DMS 273 (cell line): ENCODE data around the gene PLXND1.

Experiments used
- DNase-seq: peaks from one replicate; lab custom pipeline; 2025; ENCODE audit not compliant: unreplicated experiment; lab: John Stamatoyannopoulos, UW

The PLXND1 gene

DNA sequence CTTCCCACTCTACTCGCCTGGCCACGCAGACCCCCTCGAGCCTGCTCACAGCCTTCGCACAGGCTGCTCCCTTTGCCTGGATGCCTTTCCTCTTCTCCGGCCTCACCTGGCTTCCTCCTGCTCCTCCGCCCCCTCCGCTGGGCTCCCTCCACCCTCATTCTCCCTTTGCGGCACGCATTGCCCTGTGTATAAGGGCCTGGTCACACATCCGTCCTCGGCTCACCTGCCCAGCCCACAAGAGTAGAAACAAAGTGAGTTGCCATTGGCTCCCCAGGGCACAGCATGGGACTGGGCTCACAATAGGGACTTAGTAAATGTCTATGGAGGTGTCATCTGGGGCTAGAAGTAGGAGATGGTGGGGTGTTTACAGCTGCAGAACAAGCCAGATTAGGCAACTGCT lies 4.2 kb downstream of the PLXND1 start:
- no peak for DNase-seq

DNA sequence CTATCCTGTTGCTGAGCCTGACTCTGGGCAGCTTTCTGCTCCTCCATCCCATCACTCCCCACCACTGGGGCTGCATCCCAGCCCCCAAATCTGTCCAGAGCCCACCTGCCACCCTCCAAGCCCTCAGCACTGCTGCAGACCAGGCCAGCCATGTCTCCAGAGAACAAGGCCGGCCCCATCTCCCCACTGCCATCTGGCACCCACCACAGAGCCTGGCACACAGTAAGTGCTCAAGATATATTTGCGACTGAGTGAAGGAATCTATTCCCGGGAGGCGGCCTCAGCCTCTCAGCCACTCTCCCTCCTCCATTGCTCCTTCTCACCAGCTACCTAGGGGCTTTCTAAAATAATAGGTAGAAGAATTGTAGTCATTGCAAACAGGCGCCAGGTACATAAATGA lies 4.8 kb downstream of the PLXND1 start:
- peak; percentile 47 for DNase-seq

DNA sequence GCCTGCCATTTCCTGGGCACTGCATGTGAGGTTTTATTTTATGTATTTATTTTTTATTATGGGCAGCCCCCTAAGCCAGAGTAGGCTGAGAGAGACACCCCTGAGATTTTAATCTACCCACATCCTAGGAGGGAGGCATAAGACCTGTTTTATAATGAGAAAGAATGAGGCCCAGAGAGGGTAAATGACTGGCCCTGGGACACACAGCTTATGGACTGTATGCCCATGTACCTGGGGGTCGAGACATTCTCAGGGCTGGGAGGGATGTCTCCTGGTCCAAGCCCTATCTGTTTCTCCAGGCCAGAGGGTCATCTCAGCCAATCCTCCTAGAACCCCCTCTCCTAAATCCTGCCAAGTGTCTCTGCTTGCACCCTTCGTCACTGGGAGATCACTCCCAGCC lies 6.1 kb downstream of the PLXND1 start:
- DNase-seq: no peak

DNA sequence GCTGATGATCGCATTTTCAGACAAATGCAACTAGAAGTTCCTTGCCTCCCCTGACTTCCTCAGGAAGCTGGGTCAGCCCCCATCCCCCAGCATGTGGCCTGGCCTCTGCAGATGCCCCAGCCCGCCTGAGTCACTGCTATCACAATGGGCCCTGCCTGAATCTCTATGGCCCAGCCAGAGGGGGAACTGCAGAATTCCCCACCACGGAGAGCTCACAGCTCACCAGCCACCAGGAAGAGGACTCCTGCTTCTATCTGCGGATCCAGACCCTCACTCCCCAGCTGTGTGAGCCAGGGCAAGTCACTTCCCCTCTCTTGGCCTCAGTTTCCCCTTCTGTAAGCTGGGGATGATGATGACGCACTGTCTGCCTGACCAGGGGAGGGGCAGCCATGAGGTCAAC lies 6.9 kb downstream of the PLXND1 start:
- DNase-seq: peak; percentile 52

DNA sequence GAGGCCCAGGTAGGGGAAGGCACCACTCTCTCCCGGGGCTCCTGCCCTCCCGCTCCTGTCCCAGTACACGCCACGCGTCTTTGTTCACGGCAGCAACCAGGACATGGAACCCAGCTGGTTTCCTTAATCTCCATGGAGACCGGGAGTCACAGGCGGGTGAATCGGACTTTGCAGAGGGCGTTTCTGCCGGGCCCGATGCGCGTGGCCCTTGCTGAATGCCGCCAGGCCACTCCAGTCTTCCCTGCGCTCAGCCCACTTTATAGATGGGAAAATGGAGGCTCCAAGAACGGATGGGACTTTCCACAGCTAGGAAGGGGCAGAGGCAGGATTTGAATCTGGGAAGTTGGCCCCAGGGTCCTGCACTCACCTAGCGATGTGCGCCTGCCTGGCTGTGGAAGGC lies 7.4 kb downstream of the PLXND1 start:
- no peak for DNase-seq

DNA sequence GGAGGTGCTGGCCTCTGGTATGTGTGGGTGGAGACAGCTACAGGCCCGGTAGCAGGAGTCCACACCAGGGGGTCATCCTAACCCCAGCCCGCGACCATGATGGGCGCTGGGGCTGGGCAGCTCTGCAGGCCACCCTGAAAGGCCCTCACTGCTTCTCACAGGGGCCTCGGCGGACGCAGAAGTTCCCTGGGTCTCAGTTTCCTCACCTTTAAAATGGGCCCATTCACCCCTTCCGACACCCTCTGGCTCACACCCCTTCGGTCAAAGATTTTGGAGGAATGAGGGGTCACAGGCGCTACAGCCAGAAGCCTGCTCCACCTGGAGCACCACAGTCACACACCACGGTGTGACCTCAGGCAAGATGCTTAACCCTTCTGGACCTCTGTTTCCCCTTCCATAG lies 8.0 kb downstream of the PLXND1 start:
- no peak for DNase-seq

DNA sequence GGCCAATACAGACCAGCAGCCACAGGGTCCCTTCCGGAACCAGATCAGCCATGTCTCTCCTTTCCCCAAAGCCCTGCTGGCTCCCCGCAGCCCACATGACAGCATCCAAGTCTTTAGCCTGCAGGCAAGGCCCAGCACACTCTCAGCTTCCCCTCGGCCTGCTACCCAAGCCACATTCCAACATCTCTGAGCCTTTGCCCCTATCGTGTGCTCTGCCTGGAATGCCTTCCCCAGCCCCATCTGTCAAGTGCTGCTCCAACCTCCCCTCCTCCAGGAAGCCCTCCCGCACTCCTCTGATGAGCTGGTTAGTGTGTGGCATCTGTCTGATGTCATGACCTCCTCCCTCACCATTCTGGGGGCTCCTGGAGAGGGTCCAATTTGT lies 8.5 kb downstream of the PLXND1 start:
- peak; percentile 80 for DNase-seq

DNA sequence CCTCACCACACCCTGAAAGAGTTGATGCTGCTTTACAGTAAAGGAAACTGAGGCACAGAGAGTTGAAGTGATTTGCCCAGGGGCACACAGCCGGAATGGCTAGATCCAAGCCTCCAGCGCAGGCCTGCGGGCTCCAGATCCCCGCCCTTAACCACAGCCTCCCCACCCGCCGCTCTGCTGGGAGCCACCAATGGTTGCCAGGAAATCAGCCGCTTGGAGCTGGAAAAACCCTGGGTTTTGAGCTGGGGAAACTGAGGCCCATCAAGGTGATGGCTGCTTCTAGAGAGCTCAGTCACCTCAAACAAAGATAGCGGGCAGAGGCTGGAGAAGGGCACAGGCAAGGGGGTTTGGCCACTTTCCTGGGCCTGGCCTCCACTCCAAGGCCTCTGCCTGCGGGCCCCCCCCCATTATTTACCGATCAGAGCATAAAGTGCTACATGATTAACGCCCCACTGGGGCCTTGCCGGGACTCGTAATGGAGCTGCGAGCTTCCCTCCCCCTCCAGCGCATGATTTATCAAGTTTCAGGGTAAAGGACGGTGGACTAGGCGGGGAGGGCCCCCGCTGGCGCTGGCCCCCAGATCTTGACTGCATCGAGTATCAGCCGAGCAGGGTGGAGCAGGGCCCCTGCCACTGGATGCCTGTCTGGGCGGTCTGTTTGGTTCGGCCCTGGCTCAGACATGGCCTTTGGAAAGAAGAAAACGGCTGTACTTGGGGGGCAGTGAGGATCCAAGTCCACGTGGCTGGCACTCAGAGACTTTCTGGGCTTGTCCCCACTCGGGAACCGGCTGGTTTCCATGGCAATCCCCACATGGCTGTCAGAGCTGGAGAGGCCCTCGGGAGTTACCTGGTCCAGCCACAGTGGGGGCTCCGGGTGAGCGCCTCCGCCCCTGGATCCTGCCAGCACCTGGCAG lies 9.1 kb downstream of the PLXND1 start:
- peak; percentile 65 for DNase-seq

DNA sequence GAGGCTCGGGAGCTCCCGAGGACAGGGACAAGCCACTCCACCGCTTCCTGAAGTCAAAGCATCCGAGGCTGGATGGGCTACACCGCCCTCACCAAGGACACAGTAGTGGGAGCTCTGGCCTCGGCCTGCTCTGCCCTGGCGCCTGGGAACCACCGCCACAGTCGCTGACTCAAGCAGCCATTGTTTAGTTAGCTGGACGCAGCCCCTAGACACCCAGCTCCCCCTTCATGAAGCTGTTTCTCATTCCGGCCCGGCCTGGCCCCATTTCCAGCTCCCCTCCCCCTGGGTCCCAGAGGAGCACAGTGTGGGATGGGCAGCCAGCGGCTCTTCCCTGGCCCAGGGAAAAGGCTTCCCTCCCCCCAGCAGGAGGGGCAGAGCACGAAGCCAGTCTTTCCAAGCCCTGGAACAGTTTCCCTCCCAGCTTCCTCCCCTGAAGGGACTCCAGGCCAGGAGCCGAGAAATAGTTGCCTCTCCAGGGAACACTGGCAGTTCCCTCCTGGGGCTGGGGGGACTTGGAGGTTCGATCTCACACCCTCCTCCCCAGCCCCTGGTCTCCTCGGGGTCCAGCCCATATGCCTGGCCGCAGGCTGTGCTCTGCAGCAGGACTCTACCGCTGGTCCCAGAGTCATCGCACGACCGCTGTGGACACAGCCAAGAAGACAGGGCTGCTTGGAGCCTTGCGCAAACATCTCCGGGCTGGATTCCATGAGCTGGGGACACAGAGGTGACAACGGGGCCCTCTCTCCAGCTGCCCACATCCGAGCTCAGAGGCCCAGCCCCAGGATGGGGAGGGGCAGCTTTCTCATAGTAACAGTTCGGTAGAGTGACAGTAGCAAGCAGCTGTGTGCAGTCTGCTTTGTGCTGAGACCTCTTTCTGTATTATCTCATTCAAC lies 10.0 kb downstream of the PLXND1 start:
- peak; percentile 61 for DNase-seq

DNA sequence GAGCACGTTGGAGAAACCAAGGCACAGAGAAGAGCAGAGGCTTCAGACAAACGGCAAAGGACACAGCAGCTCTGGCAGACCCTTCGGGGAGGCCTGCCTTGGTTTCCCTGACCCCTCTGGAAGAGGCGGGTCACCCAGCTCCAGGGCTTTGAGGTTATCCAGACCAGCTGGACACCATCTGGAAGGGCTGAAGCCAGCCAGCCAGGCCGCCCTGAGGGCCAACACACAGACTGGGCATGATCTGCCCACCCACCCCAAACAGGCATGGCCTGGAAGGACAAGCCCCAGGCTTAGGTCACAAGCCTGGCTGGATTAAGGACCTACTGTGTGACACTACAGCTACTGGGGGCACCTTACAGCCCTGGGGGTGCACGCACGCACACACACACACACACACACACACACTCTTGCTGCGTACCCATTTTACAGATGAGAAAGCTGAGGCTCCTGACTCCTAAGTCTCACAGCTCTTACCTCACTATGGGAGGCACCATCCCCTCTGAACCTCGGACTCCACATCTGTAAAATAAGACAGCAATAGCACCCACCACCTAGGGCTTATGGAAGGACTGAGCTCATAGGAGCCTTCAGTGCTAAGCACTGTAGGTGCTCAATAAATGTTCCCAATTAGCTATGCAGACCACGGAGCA lies 10.8 kb downstream of the PLXND1 start:
- no peak for DNase-seq

DNA sequence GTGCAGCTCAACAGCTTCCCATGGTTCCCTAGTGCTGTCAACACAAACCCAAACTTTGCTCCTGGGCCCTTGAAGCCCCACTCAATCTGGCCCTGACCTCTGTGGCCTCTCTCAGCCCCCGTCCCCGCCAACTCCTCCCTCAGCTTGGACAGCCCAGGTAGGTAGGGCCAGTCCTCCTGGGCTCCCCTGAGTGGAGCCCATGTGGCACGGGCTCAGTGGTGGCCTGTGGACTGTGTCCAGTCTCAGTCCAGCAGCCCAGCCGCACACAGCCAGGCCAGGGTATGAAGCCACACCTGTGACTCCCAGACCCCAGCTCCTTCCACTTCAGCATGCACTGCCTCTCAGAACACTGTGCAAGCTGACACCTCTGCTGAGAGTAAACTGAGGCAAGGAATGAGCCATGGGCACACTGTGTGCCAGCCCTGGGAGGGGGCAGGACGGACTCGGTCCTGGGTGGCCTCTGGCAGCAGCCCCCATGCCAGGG lies 11.5 kb downstream of the PLXND1 start:
- DNase-seq: no peak

DNA sequence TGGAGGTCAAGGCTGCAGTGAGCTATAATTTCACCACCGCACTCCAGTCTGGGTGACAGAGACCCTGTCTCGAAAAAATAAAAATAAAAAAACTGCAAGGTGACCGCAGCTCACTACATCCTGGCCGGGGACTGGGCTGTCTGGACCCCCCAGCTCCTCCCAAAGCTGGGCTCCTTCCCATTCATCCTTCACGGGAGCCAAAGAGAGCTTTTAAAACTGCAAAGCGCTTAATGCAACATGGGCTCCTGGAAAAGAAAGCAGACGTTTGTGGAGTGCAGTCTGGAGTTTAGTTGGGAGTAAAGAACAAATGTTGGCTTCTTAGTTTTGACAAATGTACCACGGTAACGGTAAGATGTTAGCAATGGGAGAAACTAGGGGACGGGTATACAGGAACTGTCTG lies 12.1 kb downstream of the PLXND1 start:
- DNase-seq: no peak

DNA sequence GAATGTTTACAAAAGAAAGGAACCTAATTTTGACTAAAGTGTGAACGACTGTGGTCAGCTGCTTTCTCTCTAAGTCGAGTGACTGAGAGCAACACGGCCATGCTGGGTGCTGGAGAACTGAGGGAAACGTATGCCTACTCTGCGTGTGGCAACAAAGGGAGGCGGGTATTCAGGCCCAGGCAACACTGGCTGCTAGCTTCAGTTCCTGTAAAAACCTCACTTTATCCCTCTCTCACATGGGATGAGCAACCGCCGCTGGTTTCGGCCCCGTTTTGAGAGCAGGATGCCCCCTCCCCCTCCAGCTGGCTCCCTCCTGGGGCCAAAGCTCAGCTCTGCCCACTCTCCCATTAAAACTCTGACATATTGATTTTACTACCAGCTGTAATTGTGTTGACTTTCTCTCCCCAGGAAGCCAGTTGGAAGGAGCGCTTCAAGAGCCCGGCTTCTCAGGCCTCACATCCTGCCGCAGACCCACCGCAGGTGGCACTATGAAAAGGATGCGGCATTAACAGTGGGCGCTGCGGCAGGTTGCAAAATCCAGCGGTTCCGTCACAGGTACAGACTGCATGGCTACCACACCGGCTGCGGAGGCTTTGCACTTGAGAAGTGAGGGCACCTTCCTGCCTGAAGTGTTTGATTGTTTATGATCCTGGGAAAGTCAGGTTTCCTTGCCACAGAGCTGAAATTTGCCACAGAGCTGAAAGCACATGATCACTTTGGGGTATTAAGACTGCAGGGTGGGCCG lies 12.7 kb downstream of the PLXND1 start:
- DNase-seq: peak; percentile 55

DNA sequence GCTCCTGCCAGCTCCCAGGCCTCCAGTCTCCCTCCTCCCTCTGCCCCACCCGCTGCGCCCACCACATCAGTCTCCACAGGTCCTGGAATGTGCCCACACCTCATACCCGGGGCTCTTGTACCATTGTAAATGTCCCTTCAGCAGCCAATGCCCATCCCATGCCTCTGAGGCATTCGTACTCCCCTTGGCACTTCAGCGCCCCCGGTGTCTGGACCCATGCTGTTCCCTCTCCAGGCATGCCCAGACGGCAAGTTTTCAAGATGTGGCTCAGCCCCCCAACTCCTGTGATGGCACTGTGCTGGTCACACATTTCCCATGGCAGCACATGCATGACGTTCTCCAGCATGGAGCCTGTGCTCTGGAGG lies 13.3 kb downstream of the PLXND1 start:
- no peak for DNase-seq

DNA sequence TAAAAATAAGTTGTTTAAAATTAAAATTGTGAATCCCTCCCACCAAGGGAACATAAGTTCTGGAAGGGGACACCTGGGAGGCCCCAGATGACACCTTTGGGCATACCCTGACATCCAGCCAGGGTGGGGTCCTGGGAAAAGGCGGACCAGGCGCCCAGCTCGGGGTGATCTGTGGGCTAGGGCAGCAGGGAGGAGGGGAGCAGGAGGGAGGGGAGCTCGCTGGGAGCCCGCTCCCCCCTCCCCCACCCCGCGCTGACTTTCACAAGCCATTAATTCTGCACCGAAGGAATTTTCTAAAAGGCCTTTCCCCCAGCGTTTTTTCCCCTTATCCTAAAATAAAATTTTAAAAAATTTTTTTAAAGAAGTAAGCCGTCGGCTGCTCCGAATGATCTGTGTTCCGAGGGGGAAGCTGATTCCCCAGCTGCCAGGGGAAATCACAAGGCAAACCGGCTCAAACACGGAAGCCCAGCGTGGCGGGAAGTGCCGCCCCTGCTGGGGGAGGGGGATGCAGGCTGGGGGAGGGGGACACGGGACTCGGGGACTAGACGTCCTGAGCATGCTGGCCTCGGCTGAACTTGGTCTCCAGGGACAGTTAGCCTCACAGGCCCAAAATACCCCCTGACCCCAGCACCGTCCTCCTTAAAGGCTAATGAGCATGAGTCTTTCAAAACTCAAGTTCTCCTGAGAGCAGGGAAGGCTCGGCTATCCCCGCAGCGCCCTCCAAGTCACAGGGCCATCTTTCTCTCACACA lies 13.9 kb downstream of the PLXND1 start:
- no peak for DNase-seq

DNA sequence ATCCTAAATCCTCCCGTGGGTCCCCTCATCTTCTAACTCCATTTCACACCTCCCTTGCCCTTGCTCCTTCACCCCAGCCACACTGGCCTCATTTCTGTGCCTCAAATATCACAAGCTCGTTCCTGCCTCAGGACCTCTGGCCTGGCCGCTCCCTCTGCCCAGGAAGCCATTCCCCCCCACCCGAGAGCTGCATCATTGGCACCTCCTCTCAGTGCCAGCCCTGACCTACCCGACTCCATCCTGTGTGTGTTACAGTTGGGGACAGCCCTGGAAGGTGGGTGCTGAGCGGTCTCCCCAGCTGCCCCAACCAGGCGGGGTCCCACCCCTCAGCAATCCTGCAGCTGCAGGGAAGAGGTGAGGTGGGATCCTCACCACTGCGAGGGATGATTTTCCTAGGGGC lies 14.5 kb downstream of the PLXND1 start:
- DNase-seq: no peak

DNA sequence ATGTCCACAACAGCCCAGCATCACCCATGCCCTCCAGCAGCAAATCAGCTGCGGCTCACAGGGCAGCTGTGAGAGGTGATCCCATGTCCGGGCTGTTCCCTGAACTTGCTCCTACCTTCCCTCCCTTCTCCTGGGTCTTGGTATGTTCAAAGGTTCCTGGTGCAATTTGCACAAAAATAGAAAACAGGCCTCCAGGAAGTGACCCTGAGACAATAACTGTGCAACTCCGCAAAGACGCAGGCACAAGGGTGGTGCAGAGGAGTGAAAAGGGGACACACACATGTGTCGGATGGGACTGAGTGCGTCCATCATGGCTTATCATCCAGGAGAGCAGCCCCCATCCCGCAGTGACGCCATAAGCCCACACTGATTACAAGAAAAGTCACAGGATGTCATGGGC lies 16.3 kb downstream of the PLXND1 start:
- no peak for DNase-seq

DNA sequence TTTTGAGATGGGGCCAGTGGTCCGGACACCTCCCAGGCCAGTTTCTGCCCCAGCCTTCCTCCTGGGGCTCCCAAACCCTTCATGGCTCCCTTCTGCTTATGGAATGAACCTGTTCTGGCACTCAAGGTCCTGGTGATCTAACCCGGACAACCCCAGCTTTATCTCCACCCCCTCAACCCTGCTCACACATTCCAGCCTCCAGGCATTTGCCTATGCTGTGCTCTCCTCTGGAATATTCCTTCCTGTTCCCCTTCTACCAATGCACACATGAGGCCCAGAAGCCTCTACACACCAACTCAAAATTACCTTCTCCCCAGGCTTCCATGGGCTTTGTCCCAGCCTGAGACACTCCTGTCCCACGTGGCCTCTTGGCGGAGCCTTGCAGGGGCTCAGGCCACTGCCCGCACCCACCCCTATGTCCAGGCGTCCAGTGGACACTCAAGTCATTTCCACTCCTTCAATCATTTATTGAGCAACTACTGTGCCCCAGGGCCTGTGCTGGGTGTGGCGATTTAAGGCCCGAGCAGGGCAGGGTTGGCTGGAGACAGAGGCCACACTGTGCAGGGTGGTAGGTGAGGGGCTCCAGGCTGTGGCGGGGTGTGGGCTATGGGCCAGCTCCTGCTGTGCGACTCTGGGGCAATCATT lies 18.8 kb downstream of the PLXND1 start:
- no peak for DNase-seq

DNA sequence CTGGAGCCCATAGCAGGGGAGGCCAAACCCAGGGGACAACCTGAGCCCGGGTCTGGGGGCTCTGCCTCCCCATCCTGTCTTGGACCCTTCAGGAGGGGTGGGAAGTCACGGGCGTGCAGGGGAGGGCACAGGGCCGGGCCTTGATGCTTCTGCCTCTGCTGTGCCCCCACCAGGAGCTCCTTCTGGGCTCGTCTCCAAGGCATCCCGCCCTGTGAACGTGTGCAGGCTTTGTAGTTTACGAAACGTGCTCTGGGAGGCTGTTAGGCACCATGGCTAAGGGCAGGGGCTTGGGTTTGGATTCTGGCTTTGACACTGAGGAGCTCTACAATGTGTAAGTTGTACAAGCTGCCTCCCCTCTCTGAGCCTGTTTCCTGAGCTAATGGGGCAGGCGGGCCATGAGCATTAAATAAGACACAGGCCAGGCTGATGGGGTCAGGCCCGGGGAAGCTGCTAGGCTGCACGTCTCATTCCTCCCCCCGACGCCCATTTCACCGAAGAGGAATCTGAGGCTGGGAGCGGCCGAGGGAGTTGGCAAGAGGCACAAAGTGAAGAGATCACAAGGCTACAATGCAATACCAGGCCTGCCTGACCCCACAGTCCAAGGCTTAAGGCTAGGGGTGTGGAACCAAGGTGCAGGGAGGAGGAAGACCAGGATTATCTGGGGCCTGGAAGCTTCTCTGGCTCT lies 19.6 kb downstream of the PLXND1 start:
- peak; percentile 49 for DNase-seq
